CD14-positive monocyte (primary cell): Measurements from ENCODE around the gene ATG10. TPM values are rescaled to one million over a fixed set of nuclear protein-coding genes. Genes with fewer than 3 reads are reported as not detected.

Experiments used
- DNase-seq, 3 donors: peaks; one replicate each; pipeline ENCODE4 v3.0.0-alpha.2; 2011 to 2022
- H2AFZ ChIP-seq: 2 replicates; pipeline ENCODE4 v1.6.0; 2012; ENCODE audit warnings: mild to moderate bottlenecking, low read depth, low read length, inconsistent platforms; ENCODE audit not compliant: insufficient read depth, poor library complexity, severe bottlenecking
- H3K27ac ChIP-seq, 2 donors: 1 replicate in 1 of 2; 2 replicates in 1 of 2; pipeline ENCODE4 v1.5.1; 2012 to 2013; ENCODE audit warnings: low read length in 2 of 2, control low read depth in 1 of 2, inconsistent platforms in 1 of 2, low read depth in 1 of 2, mild to moderate bottlenecking in 1 of 2
- H3K27me3 ChIP-seq, 2 donors: one replicate each; pipeline versions ENCODE4 v1.6.0 to v1.6.1; 2011 to 2013; ENCODE audit warnings: low read length in 2 of 2; ENCODE audit not compliant: control insufficient read depth in 2 of 2, insufficient read depth in 2 of 2
- H3K36me3 ChIP-seq, 2 donors: replicated peaks in 1 of 2; 1 replicate in 1 of 2; 2 replicates in 1 of 2; pipeline versions ENCODE4 v1.5.1 to v1.6.1; 2012 to 2013; ENCODE audit warnings: low read length in 2 of 2, control low read depth in 1 of 2, inconsistent platforms in 1 of 2, mild to moderate bottlenecking in 1 of 2; ENCODE audit not compliant: insufficient read depth in 2 of 2, control insufficient read depth in 1 of 2
- H3K4me1 ChIP-seq, 2 donors: 1 replicate in 1 of 2; 2 replicates in 1 of 2; pipeline versions ENCODE4 v1.5.1 to v1.6.1; 2012 to 2013; ENCODE audit warnings: low read length in 2 of 2, control low read depth in 1 of 2, inconsistent platforms in 1 of 2, mild to moderate bottlenecking in 1 of 2, moderate library complexity in 1 of 2; ENCODE audit not compliant: insufficient read depth in 2 of 2, control insufficient read depth in 1 of 2
- H3K4me2 ChIP-seq: replicated peaks from 2 replicates; pipeline ENCODE3; 2012; ENCODE audit warnings: low read length, moderate library complexity, mild to moderate bottlenecking; ENCODE audit not compliant: poor library complexity, severe bottlenecking; ENCODE audit errors: extremely low read depth
- H3K4me3 ChIP-seq, 3 experiments: fragments of 200-600 bp in 1 of 3; sonication (generic) in 1 of 3; replicated peaks in 1 of 3; 1 replicate in 2 of 3; 2 replicates in 1 of 3; pipeline ENCODE4 v1.5.1; 2011 to 2013; ENCODE audit warnings: low read length in 3 of 3, mild to moderate bottlenecking in 3 of 3, control low read depth in 2 of 3, low read depth in 2 of 3, inconsistent platforms in 1 of 3, moderate library complexity in 1 of 3
- H3K79me2 ChIP-seq: 2 replicates; pipeline ENCODE4 v1.6.0; 2012; ENCODE audit warnings: mild to moderate bottlenecking, control low read depth, inconsistent platforms, low read length, moderate library complexity; ENCODE audit not compliant: insufficient read depth
- H3K9ac ChIP-seq: 2 replicates; pipeline ENCODE4 v1.6.0; 2017; ENCODE audit warnings: low read length, mild to moderate bottlenecking; ENCODE audit not compliant: insufficient read depth, poor library complexity, severe bottlenecking
- H3K9me3 ChIP-seq, 2 donors: replicated peaks in 1 of 2; 1 replicate in 1 of 2; 2 replicates in 1 of 2; pipeline versions ENCODE4 v1.5.1 to v1.6.1; 2012 to 2013; ENCODE audit warnings: low read length in 2 of 2, control low read depth in 1 of 2; ENCODE audit not compliant: control insufficient read depth in 1 of 2, insufficient read depth in 1 of 2
- H4K20me1 ChIP-seq: 2 replicates; pipeline ENCODE4 v1.6.0; 2012; ENCODE audit warnings: mild to moderate bottlenecking, low read length, control low read depth, moderate library complexity; ENCODE audit not compliant: insufficient read depth
- H3K27ac Mint-ChIP-seq, 7 donors: one replicate each; pipeline ENCODE4 v1.8.0; 2020; ENCODE audit warnings: mild to moderate bottlenecking in 7 of 7, mixed read lengths in 7 of 7, moderate library complexity in 6 of 7, inconsistent platforms in 2 of 7
- H3K27me3 Mint-ChIP-seq, 3 donors: one replicate each; pipeline ENCODE4 v1.8.0; 2021 to 2022; ENCODE audit warnings: low read depth in 3 of 3, mild to moderate bottlenecking in 3 of 3, mixed read lengths in 3 of 3, moderate library complexity in 3 of 3, inconsistent platforms in 1 of 3
- H3K36me3 Mint-ChIP-seq, 2 donors: one replicate each; pipeline ENCODE4 v1.8.0; 2020; ENCODE audit warnings: mixed read lengths in 2 of 2, inconsistent platforms in 1 of 2, mild to moderate bottlenecking in 1 of 2
- H3K4me1 Mint-ChIP-seq: one replicate; pipeline ENCODE4 v1.8.0; 2020; ENCODE audit warnings: mild to moderate bottlenecking, mixed read lengths
- H3K4me3 Mint-ChIP-seq, 2 donors: one replicate each; pipeline ENCODE4 v1.8.0; 2020; ENCODE audit warnings: mild to moderate bottlenecking in 2 of 2, mixed read lengths in 2 of 2, moderate library complexity in 1 of 2
- H3K9me3 Mint-ChIP-seq, 7 donors: one replicate each; pipeline ENCODE4 v1.8.0; 2020 to 2022; ENCODE audit warnings: mixed read lengths in 7 of 7, mild to moderate bottlenecking in 6 of 7, moderate library complexity in 6 of 7, inconsistent platforms in 2 of 7
- CTCF ChIP-seq: fragments of 200-600 bp; IDR thresholded peaks from one replicate; pipeline ENCODE4 v1.8.0; 2022; ENCODE audit warnings: antibody characterized with exemption, mild to moderate bottlenecking
- WGBS: methylation state at CpG from one replicate; pipeline ENCODE4 v1.1.5; 2013; ENCODE audit warnings: missing lambda C conversion rate; ENCODE audit not compliant: insufficient coverage; 5-methylcytosine and 5-hydroxymethylcytosine counted together
- intact Hi-C, 2 donors: fragments of 100-400 bp; cut with micrococcal nuclease; formaldehyde crosslinking; loops; one replicate each; pipeline versions ENCODE4 v1.15.0 to v1.15.1; 2023
- polyA plus RNA-seq, 3 donors: library from polyadenylated mRNA; depleted of rRNA in 1 of 3; unstranded in 2 of 3; stranded (reverse) in 1 of 3; fragments of 300-500 nt in 2 of 3; fragments of >200 nt in 1 of 3; fragmentation: Illumina TruSeq in 2 of 3; gene quantifications; 1 replicate in 2 of 3; 2 replicates in 1 of 3; pipeline ENCODE4 v1.2.3, GENCODE V29; 2012 to 2021

Gene ATG10
- polyA plus RNA-seq, 3 donors, result 2.1 to 7.9 (median 5.6) TPM

DNA sequence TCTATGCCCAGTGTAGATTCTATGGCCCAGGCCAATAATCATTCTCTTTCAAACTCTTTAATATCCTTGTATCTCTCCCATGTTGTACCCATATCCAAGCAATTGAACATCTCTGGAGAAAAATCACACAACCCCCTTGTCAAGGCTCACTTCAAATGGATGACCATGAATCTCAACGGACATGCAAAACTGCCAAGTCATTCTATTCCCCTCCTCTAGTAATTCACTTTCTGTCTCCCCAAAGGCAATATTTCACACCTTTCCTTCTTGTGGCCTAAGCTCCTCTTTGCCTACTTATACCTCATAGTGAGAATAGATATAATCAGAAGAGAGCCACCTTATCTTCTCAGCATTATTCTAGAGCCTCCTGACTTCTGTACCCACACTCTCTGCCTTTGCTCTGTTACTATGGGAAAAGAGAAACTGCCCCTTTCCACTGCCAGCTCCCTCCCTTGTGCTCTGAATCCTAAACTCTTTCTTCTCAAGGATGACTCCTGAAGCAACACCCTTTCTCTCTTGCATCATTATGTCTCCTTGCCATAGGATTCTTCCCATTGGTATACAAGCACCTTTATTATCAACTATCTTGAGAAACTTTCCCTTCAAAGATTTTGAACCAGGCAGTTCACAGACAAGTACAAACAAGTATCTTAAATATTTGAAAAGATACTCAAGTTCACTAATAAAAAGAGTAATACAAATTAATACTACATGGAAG, 240.2 kb downstream of the ATG10 start:
- H3K9me3 Mint-ChIP-seq, result no peaks in the 10 kb centered on the region
- 10% methylated on average over 1 of the region's 1 CpG for WGBS
- Histone ChIP-seq H4K20me1 (no peaks in the 10 kb centered on the region), H3K79me2 (no peaks in the 10 kb centered on the region), H3K9me3 (no peaks in the 10 kb centered on the region), H3K4me1 (no peaks in the 10 kb centered on the region), H3K27ac (no peak overlapping the region), H3K4me2 (no peak overlapping the region), H3K4me3 (no peak overlapping the region), H3K36me3 (no peaks in the 10 kb centered on the region), H3K27me3 (no peaks in the 10 kb centered on the region), H3K9ac (no peak overlapping the region), H2AFZ (no peak overlapping the region)
- no peak for DNase-seq
- intact Hi-C loops, result no loop called here
- H3K27ac Mint-ChIP-seq, result no peak overlapping the region
- no peaks in the 10 kb centered on the region for H3K36me3 Mint-ChIP-seq
- TF ChIP-seq CTCF, result no peak
- H3K4me3 Mint-ChIP-seq, result no peak overlapping the region
- no peaks in the 10 kb centered on the region for H3K4me1 Mint-ChIP-seq
- H3K27me3 Mint-ChIP-seq, result no peaks in the 10 kb centered on the region

- Mint-ChIP-seq H3K27ac (peak overlapping the region in 1 of 7 donors; percentile 62), H3K9me3 (peaks cover 0 to 3% (median 0%) of the 10 kb centered on the region in 7 donors), H3K36me3 (no peaks in the 10 kb centered on the region), H3K4me3 (no peak overlapping the region), H3K27me3 (peaks cover 0 to 3% (median 0%) of the 10 kb centered on the region in 3 donors), H3K4me1 (peaks cover 12% of the 10 kb centered on the region)
- H2AFZ ChIP-seq, result no peak overlapping the region
- H3K9ac ChIP-seq, result no peak overlapping the region
- TF ChIP-seq CTCF, result no peak
- H3K79me2 ChIP-seq, result no peaks in the 10 kb centered on the region
- no peaks in the 10 kb centered on the region for H3K36me3 ChIP-seq
- no peak overlapping the region for H3K4me3 ChIP-seq
- H4K20me1 ChIP-seq, result no peaks in the 10 kb centered on the region
- no peak overlapping the region for H3K27ac ChIP-seq
- WGBS, result 80% methylated on average over 1 of the region's 1 CpG
- peaks cover 0 to 6% of the 10 kb centered on the region in 2 donors for H3K4me1 ChIP-seq
- H3K4me2 ChIP-seq, result no peak overlapping the region
- H3K9me3 ChIP-seq, result no peaks in the 10 kb centered on the region
- no peak for DNase-seq
- no peaks in the 10 kb centered on the region for H3K27me3 ChIP-seq
- intact Hi-C loops, result no loop called here
These were observed 246.1 kb downstream of the ATG10 start for GRCh38 chr5:82217917-82218316.
